Suprapubic skin (tissue), 4 donors: Measurements from ENCODE around the gene ESAM.

Source experiments
- EP300 ChIP-seq: sonication (generic); formaldehyde crosslinking; IDR thresholded peaks from one replicate; pipeline ENCODE4 v1.6.1; 2017; ENCODE audit warnings: antibody characterized with exemption
- POLR2A ChIP-seq, 2 donors: fragments of 450-650 bp; IDR thresholded peaks; one replicate each; pipeline ENCODE4 v1.6.1; 2017; ENCODE audit warnings: antibody characterized with exemption in 2 of 2, mild to moderate bottlenecking in 2 of 2, moderate library complexity in 2 of 2
- POLR2AphosphoS5 ChIP-seq, 3 donors: sonication (generic); formaldehyde crosslinking; IDR thresholded peaks; one replicate each; pipeline ENCODE4 v1.6.1; 2017; ENCODE audit warnings: antibody characterized with exemption in 3 of 3
- TF ChIP-seq, protein P1 (sequence below), 2 donors: fragments of 200-600 bp in 1 of 2; fragments of 450-650 bp in 1 of 2; sonication (generic) in 1 of 2; IDR thresholded peaks; one replicate each; pipeline ENCODE4 v1.5.1; 2016 to 2019; ENCODE audit warnings: antibody characterized with exemption in 2 of 2, mild to moderate bottlenecking in 1 of 2, moderate library complexity in 1 of 2

DNA sequence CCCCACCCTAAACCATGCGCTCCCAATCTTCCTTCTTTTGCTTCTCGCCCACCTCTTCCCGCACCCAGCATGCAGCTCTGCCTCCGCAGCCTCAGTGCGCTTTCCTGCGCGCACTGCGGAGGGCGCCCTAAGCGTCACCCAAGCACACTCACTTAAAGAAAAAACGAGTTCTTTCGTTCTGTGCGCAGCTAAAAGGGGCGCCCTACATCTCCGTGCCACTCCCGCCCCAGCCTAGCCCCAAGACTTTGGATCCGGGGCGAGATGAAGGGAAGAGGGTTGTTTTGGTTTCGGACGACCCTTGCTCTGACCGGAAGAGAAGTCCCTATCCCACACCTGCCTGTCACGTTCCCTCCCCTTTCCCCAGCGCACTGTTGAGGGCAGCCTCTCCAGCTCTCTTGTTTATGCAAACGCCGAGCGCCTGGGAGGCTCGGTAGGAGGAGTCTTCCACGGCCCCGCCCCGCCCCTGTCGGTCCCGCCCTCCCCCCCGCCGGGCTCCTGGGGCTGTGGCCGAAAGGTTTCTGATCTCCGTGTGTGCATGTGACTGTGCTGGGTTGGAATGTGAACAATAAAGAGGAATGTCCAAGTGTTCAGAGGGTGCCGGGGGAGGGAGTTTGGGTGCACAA lies 15.4 kb downstream of the ESAM start:
- TF ChIP-seq, protein P1, sequence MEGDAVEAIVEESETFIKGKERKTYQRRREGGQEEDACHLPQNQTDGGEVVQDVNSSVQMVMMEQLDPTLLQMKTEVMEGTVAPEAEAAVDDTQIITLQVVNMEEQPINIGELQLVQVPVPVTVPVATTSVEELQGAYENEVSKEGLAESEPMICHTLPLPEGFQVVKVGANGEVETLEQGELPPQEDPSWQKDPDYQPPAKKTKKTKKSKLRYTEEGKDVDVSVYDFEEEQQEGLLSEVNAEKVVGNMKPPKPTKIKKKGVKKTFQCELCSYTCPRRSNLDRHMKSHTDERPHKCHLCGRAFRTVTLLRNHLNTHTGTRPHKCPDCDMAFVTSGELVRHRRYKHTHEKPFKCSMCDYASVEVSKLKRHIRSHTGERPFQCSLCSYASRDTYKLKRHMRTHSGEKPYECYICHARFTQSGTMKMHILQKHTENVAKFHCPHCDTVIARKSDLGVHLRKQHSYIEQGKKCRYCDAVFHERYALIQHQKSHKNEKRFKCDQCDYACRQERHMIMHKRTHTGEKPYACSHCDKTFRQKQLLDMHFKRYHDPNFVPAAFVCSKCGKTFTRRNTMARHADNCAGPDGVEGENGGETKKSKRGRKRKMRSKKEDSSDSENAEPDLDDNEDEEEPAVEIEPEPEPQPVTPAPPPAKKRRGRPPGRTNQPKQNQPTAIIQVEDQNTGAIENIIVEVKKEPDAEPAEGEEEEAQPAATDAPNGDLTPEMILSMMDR (IDR thresholded peaks at IDR 0.05), result peak in 1 of 2 donors; percentile 29
- TF ChIP-seq POLR2A (IDR thresholded peaks at IDR 0.05), result no peak
- no peak for TF ChIP-seq POLR2AphosphoS5 (IDR thresholded peaks at IDR 0.05)
- TF ChIP-seq EP300, result no peak
